GM15510 (cell line): ENCODE data around the gene GFI1.

Experiments used
- POLR2A ChIP-seq: IDR thresholded peaks from 3 replicates; pipeline ENCODE4 v1.6.1; 2011; ENCODE audit warnings: borderline replicate concordance; ENCODE audit not compliant: insufficient read length; ENCODE audit errors: extremely low read depth

GFI1 gene

GRCh38 chr1:92458146-92458545, 28.6 kb downstream of the GFI1 start:
- TF ChIP-seq POLR2A, result no peak

- TF ChIP-seq POLR2A, result no peak
Measured at GRCh38 chr1:92447976-92448375, 38.7 kb downstream of the GFI1 start.

DNA sequence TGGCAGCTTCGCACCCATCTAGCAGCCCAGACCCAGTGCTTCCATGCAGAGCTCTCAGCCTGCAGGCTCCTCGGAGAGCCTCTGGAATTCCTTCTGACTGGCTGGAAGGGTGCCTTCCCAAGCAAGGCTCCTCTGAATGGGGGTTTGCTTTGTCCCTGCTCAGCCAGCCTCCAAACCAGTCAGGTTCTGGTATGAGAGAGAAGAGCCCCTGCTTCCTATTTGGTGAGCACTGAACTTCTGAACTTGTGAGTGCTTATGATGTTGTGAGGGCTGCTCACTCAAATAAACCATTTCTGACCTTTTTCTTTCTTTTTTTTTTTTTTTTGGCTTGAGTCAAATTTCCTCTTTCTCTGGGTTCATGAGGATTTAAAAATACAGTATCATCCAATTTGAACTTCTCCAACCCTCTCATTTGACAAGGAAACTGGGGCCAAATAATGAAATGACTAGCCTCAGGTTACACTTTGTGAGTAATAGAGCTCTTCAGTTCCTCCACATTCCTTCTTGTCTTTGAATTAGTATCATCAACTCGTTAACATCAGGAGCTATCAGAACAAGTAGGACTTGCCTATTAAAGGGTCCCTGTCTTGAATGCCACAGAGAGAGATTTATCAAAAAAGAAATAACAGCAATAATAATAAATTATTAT, 39.6 kb downstream of the GFI1 start:
- TF ChIP-seq POLR2A, result no peak

DNA sequence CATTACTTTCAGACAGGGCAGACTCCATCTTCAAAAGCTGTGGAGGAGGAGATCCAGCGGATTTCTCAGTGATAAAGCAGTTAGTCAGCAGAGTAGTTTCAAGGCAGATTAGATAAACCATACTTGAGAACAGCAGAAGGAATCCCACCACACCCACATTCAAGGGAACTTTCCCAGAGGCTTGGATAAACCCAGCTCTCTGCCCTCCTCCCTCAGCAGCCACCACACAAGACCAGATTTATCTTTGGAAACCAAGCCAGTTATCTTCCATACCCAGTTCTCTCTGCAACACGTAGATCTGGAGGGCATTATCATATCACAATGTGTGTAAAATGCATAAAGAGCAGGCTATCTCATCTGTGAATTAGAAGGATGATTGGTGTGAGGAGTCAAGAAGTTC, 40.2 kb downstream of the GFI1 start:
- no peak for TF ChIP-seq POLR2A

DNA sequence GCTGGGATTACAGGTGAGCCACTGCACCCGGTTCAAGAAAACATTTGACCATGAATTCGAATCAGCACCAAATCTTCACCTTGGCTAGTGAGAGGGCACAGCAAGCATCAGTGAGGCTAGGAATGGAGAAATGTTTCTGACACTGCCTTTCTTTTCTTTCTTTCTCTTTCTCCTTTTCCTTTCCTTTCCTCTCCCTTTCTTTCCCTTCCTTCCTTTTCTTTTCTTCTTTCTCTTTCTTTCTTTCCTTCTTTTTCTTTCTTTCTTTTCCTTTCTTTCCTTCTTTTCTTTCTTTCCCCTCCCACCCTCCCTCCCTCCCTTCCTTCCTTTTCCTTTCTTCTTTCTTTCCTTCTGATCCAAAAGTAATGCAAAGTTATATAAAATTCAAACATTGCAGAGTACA, 40.9 kb downstream of the GFI1 start:
- no peak for TF ChIP-seq POLR2A

DNA sequence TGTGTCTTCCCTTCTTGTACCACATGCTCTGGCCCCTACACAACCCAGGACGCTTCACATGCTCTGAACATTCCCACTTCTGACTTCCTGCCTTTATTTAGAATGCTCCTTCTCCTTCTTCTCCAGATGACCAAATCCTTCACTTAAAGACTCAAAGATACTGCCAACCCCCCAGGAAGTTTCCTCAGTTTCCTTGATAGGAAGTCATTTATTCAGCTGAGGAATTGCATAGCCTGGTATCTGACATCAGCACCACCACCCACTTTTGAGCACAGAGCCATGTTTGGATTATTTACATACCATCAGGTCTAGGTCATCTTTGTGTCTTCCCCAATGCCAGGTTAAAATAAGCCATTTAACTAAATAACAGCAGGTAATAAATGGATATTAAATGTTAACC, 42.4 kb downstream of the GFI1 start:
- no peak for TF ChIP-seq POLR2A

- no peak for TF ChIP-seq POLR2A
Measured at GRCh38 chr1:92443893-92444292, 42.8 kb downstream of the GFI1 start.

GRCh38 chr1:92442351-92442750, 44.4 kb downstream of the GFI1 start:
- TF ChIP-seq POLR2A, result no peak

GRCh38 chr1:92441697-92442342, 44.9 kb downstream of the GFI1 start:
- TF ChIP-seq POLR2A, result no peak

DNA sequence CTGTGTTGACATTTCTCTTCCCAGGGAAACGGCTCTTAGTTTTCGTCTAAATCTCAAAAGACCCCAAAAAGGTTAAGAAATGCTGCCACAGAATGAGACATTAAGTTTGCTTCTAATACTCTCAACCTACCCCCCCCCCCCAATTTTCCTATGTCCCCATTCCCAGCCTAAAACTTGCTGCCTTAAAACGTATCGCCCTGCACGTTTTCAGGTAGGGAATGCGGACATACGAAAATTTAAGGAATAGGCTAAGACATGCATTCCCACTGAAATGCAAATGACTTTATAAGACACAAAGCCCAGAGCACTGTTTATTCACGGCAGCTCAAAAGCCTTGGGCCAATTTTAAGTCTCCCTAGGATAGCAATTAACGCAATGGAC, 45.4 kb downstream of the GFI1 start:
- TF ChIP-seq POLR2A, result no peak

GRCh38 chr1:92439291-92439690, 47.4 kb downstream of the GFI1 start:
- no peak for TF ChIP-seq POLR2A

GRCh38 chr1:92430030-92430429, 56.7 kb downstream of the GFI1 start:
- TF ChIP-seq POLR2A, result no peak

DNA sequence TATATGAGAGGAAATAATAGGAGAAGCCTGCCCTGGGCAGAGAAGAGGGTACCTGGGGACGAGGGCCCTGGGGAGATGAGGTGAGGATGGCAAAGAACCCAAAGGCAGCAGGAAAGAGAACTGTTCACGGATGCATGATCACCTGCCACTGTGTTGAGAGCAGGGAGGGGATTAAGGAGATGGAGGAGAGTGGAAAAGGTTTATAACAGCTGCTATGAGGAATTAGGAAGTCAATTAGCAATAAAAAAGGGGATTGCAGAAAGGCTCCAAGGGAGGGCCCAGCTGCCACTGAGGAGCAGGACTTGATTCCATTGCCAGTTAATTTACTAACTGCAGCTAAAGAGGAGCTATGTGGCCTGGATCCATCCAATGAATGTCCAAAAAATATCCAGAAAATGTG, 61.1 kb downstream of the GFI1 start:
- TF ChIP-seq POLR2A, result no peak
